ENCODE results near the gene HBZ. TPM values are rescaled to one million over a fixed set of nuclear protein-coding genes. Genes with fewer than 3 reads are reported as not detected.

HBZ gene
- total RNA-seq, 2 donors from 2014 or later: 1.4 TPM; not detected in 1

DNA sequence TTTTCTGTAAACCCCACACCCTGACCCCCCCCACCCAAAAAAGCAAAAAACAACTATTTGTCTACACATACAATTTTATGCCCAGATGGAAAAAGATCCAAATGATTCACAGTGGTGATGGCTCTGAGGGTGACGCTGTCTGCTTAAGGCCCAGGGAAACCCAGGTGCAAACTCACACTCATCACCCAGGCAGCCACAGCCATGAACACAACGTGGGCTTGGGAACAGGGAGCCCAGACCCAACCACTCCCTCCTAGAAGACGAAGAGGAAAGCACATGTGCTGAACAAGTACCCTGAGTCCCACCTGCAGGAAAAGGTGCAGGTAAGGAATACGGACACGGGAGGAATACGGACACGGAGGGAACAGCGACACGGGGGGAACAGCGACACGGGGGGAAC lies 33.2 kb downstream of the HBZ start:
- H3K36me3 ChIP-seq: peaks cover 13% of the 10 kb centered on the region
- TF ChIP-seq, protein P1, sequence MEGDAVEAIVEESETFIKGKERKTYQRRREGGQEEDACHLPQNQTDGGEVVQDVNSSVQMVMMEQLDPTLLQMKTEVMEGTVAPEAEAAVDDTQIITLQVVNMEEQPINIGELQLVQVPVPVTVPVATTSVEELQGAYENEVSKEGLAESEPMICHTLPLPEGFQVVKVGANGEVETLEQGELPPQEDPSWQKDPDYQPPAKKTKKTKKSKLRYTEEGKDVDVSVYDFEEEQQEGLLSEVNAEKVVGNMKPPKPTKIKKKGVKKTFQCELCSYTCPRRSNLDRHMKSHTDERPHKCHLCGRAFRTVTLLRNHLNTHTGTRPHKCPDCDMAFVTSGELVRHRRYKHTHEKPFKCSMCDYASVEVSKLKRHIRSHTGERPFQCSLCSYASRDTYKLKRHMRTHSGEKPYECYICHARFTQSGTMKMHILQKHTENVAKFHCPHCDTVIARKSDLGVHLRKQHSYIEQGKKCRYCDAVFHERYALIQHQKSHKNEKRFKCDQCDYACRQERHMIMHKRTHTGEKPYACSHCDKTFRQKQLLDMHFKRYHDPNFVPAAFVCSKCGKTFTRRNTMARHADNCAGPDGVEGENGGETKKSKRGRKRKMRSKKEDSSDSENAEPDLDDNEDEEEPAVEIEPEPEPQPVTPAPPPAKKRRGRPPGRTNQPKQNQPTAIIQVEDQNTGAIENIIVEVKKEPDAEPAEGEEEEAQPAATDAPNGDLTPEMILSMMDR (IDR thresholded peaks at IDR 0.05): no peak
- peaks cover 7% of the 10 kb centered on the region for H3K27me3 ChIP-seq
- peaks cover 8% of the 10 kb centered on the region for H3K4me1 ChIP-seq
- no peak for DNase-seq
- no peak overlapping the region for H3K4me3 ChIP-seq
- H3K9ac ChIP-seq (ENCODE audit: low read depth in 2 of 2, low read length in 2 of 2): no peak overlapping the region
- no peak overlapping the region for H3K27ac ChIP-seq
- intact Hi-C loops (cut with DNase I): no loop called here
- no peaks in the 10 kb centered on the region for H3K9me3 ChIP-seq

DNA sequence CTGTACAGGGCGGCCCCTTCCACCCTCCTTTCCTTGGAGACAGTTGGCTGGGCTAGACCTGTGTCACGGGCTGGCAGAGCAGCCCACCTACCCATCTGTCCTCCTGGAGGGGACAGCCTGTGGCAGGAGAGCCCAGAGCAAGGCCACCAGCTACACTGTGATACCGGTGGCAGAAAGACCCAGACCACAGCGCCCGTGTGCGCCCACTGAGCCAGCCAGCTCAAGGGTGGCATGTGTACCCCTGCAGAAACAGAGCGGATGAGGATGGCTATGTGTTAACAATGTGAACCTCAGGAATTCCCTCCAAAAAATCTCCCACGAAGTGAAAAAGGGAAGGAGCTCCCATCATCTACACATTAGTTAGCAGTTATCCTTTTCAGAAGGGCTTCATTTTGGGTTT lies 34.9 kb downstream of the HBZ start:
- DNase-seq: no peak
- intact Hi-C loops (cut with DNase I): no loop called here
- no peaks in the 10 kb centered on the region for H3K27me3 ChIP-seq
- H3K36me3 ChIP-seq: peaks cover 13% of the 10 kb centered on the region
- no peak overlapping the region for H3K9ac ChIP-seq (ENCODE audit: low read depth in 2 of 2, low read length in 2 of 2)
- no peaks in the 10 kb centered on the region for H3K4me1 ChIP-seq
- no peak overlapping the region for H3K4me3 ChIP-seq
- TF ChIP-seq, protein P1 (IDR thresholded peaks at IDR 0.05): no peak
- no peak overlapping the region for H3K27ac ChIP-seq
- H3K9me3 ChIP-seq: no peaks in the 10 kb centered on the region

DNA sequence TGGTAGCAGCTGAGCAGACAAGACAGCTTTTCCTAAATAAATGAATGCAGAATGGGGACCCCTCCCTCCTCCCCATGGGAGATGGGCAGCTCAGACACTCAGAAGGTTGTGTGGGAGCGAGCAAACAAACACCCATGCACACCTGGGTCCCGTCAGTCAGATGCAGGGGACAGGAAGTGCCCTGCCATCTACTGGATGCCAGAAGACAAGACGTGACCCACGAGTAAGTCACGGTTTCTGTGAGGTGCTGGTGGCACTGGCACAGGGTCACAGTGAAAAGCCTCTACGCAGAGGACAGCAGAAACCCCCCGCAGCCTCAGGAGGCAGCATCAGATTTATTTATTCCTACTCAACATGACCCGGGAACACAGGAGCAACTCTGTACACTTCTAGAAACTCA lies 36.2 kb downstream of the HBZ start:
- no peaks in the 10 kb centered on the region for H3K27me3 ChIP-seq
- no peaks in the 10 kb centered on the region for H3K4me1 ChIP-seq
- peaks cover 22% of the 10 kb centered on the region for H3K36me3 ChIP-seq
- no peak overlapping the region for H3K27ac ChIP-seq
- no peaks in the 10 kb centered on the region for H3K9me3 ChIP-seq
- intact Hi-C loops (cut with DNase I): no loop called here
- no peak overlapping the region for H3K4me3 ChIP-seq
- no peak overlapping the region for H3K9ac ChIP-seq (ENCODE audit: low read depth in 2 of 2, low read length in 2 of 2)
- TF ChIP-seq, protein P1 (IDR thresholded peaks at IDR 0.05): no peak
- DNase-seq: no peak

DNA sequence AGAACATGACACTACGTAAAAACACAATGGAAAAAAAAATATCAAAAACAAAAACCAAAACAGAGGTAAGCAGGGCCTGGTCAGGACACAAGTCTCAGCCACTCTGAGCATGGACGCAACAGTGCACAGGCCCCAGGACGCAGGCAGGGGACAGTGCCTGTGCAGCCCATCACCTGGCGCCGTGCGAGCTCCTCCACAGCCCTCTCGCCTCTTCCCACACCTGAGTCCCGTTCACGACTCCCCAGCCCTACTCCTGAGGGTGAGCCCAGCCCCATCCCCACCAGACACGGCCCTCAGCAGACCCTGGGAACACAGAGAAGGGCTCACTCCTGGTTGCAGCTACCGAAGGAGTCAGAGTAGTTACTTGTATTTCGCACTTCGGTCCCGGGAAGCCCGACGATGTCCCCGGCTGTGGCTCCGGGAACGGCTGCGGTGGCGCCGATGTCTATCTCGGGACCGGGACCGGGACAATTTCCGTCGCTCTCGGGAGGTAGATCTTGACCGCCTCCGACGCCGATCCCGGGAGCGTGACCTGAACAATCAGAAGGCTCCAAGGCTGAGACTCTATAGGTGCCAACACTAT lies 37.3 kb downstream of the HBZ start:
- Histone ChIP-seq H3K27ac (no peak overlapping the region), H3K36me3 (peaks cover 22% of the 10 kb centered on the region), H3K9ac (ENCODE audit: low read depth in 2 of 2, low read length in 2 of 2) (no peak overlapping the region), H3K4me1 (no peaks in the 10 kb centered on the region), H3K27me3 (no peaks in the 10 kb centered on the region), H3K4me3 (no peak overlapping the region), H3K9me3 (no peaks in the 10 kb centered on the region)
- no peak for DNase-seq
- intact Hi-C loops (cut with DNase I): no loop called here
- TF ChIP-seq, protein P1 (IDR thresholded peaks at IDR 0.05): no peak

DNA sequence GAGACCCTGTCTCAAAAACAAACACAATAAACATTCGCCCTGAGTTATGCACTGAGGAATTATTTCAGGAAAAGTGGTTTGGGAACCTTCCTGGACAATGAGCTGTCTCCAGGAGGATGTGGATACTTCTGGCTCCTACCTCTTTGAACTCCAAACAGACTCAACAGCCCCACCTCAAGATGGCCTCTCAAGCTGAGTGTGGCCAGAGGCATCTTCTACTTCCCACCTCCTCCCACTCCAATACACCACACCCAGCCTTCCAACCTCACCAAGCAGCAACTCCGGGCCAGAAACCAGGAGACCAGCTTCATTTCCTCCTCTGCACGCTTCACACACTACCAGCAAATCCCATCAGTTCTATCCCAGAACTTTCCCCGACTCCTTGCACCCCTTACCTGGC lies 39.4 kb downstream of the HBZ start:
- Histone ChIP-seq H3K4me3 (no peak overlapping the region), H3K9me3 (no peaks in the 10 kb centered on the region), H3K9ac (ENCODE audit: low read depth in 2 of 2, low read length in 2 of 2) (no peak overlapping the region), H3K27ac (no peak overlapping the region), H3K4me1 (no peaks in the 10 kb centered on the region), H3K27me3 (no peaks in the 10 kb centered on the region), H3K36me3 (peaks cover 40% of the 10 kb centered on the region)
- intact Hi-C loops (cut with DNase I): no loop called here
- TF ChIP-seq, protein P1 (IDR thresholded peaks at IDR 0.05): no peak
- no peak for DNase-seq

All from colonic mucosa (tissue), 4 donors.